ENCODE data around the gene GTSE1.

Gene GTSE1

GRCh38 chr22:46368871-46369715 is 72.4 kb downstream of the GTSE1 start:
- no peak for DNase-seq

- no peak for DNase-seq
These were observed 73.3 kb downstream of the GTSE1 start for GRCh38 chr22:46369716-46370583.

GRCh38 chr22:46370584-46371291 is 74.1 kb downstream of the GTSE1 start:
- DNase-seq: no peak

- no peak for DNase-seq
These were observed 75.1 kb downstream of the GTSE1 start for GRCh38 chr22:46371623-46372226.

GRCh38 chr22:46372686-46373085 is 76.0 kb downstream of the GTSE1 start:
- DNase-seq: no peak

- DNase-seq: no peak
These were observed 76.5 kb downstream of the GTSE1 start for GRCh38 chr22:46373159-46373558.

- DNase-seq: no peak
These were observed 77.4 kb downstream of the GTSE1 start for GRCh38 chr22:46373921-46374662.

- DNase-seq: no peak
These were observed 78.2 kb downstream of the GTSE1 start for GRCh38 chr22:46374663-46375474.

GRCh38 chr22:46376111-46376510 is 79.4 kb downstream of the GTSE1 start:
- no peak for DNase-seq

- DNase-seq: no peak
These were observed 80.3 kb downstream of the GTSE1 start for GRCh38 chr22:46376908-46377524.

- no peak for DNase-seq
These were observed 81.1 kb downstream of the GTSE1 start for GRCh38 chr22:46377525-46378425.

GRCh38 chr22:46378426-46379065 is 81.9 kb downstream of the GTSE1 start:
- DNase-seq: no peak

GRCh38 chr22:46379066-46379930 is 82.6 kb downstream of the GTSE1 start:
- DNase-seq: no peak

GRCh38 chr22:46380069-46380468 is 83.4 kb downstream of the GTSE1 start:
- DNase-seq: no peak

Data from NCI-H1417 treated with DMSO at 0.1 percent for 48 hours (cell line).